ENCODE results near the gene PDE3A. TPM values are rescaled to one million over a fixed set of nuclear protein-coding genes. Genes with fewer than 3 reads are reported as not detected.

Gene PDE3A
- total and polyA plus RNA-seq, 10 of the 15 experiments (the other 5 are each of a cell fraction or from before 2014, with no cell fraction given), result 0.01 to 2.6 (median 1.5) TPM

DNA sequence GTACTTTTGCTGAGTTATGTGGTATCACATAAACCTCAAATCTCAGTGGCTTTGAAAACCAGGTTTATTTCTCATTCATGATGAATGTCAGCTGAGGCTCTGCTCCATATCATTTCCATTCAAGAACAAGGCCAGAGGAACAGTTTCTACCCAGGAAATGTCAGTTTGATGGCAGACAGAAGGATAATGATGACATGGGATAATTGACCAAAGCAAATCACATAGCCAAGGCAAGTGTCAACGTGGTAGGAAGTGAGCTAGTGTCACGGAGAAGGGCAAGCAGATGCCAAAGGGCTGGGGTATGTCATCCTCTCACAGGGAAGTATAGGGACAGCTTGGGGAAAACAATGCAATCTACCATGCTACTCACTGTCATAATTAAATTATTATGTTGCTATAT lies 12.3 kb upstream of the PDE3A start:
- DNase-seq (ENCODE audit: low read depth, low spot score), result no peak
- intact Hi-C loops (cut with micrococcal nuclease; ENCODE audit: unreplicated experiment), result no loop called here
- CTCF ChIA-PET, result interaction anchor here (0.6 to 1.3 kb wide), 2 partner anchors 42 to 233 kb away, joined by 3 to 5 read pairs; no protein-coding TSS in a partner anchor
- ATAC-seq, result no peak
- H4K20me1 ChIP-seq (ENCODE audit: control insufficient read depth, insufficient read depth), result no peaks in the 10 kb centered on the region
- WGBS (ENCODE audit: insufficient coverage, insufficient replicate concordance, low lambda C conversion rate, missing lambda C conversion rate), result 3% methylated on average over 2 of the region's 2 CpGs
- SMC1A ChIA-PET (ENCODE audit: uncharacterized antibody, unreplicated experiment), result no interaction called here
- TF ChIP-seq, protein P1, sequence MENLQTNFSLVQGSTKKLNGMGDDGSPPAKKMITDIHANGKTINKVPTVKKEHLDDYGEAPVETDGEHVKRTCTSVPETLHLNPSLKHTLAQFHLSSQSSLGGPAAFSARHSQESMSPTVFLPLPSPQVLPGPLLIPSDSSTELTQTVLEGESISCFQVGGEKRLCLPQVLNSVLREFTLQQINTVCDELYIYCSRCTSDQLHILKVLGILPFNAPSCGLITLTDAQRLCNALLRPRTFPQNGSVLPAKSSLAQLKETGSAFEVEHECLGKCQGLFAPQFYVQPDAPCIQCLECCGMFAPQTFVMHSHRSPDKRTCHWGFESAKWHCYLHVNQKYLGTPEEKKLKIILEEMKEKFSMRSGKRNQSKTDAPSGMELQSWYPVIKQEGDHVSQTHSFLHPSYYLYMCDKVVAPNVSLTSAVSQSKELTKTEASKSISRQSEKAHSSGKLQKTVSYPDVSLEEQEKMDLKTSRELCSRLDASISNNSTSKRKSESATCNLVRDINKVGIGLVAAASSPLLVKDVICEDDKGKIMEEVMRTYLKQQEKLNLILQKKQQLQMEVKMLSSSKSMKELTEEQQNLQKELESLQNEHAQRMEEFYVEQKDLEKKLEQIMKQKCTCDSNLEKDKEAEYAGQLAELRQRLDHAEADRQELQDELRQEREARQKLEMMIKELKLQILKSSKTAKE (IDR thresholded peaks at IDR 0.05; ENCODE audit: low read depth, poor library complexity, severe bottlenecking), result no peak
- TF ChIP-seq ZNF384 (IDR thresholded peaks at IDR 0.05; ENCODE audit: borderline replicate concordance, low read depth, low read length) (no peak), CBFB (IDR thresholded peaks at IDR 0.05; ENCODE audit: low read depth) (no peak), IRF4 (IDR thresholded peaks at IDR 0.05; ENCODE audit: low read depth, low read length) (no peak), ZSCAN29 (IDR thresholded peaks at IDR 0.05) (no peak), MEF2A (IDR thresholded peaks at IDR 0.05; ENCODE audit: insufficient read depth, low read depth, low read length) (no peak), TBL1XR1 (IDR thresholded peaks at IDR 0.05; ENCODE audit: low read depth, low read length) (no peak), NFYB (IDR thresholded peaks at IDR 0.05; ENCODE audit: insufficient read depth, low read depth, low read length) (no peak), PAX8 (IDR thresholded peaks at IDR 0.05) (no peak), ASH2L (IDR thresholded peaks at IDR 0.05; ENCODE audit: borderline replicate concordance, low read depth) (no peak), CREB1 (IDR thresholded peaks at IDR 0.05; ENCODE audit: low read depth) (no peak), EZH2 (IDR thresholded peaks at IDR 0.05; ENCODE audit: borderline replicate concordance, control insufficient read depth, low read depth, low read length) (no peak), HDGF (IDR thresholded peaks at IDR 0.05) (no peak), TCF12 (IDR thresholded peaks at IDR 0.05; ENCODE audit: low read depth, low read length) (no peak), MYB (IDR thresholded peaks at IDR 0.05; ENCODE audit: borderline replicate concordance, low read depth, low read length) (no peak)
- TF ChIP-seq, protein P2, sequence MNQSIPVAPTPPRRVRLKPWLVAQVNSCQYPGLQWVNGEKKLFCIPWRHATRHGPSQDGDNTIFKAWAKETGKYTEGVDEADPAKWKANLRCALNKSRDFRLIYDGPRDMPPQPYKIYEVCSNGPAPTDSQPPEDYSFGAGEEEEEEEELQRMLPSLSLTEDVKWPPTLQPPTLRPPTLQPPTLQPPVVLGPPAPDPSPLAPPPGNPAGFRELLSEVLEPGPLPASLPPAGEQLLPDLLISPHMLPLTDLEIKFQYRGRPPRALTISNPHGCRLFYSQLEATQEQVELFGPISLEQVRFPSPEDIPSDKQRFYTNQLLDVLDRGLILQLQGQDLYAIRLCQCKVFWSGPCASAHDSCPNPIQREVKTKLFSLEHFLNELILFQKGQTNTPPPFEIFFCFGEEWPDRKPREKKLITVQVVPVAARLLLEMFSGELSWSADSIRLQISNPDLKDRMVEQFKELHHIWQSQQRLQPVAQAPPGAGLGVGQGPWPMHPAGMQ (IDR thresholded peaks at IDR 0.05; ENCODE audit: borderline replicate concordance), result no peak
- TF ChIP-seq, protein P3, sequence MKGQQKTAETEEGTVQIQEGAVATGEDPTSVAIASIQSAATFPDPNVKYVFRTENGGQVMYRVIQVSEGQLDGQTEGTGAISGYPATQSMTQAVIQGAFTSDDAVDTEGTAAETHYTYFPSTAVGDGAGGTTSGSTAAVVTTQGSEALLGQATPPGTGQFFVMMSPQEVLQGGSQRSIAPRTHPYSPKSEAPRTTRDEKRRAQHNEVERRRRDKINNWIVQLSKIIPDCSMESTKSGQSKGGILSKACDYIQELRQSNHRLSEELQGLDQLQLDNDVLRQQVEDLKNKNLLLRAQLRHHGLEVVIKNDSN (IDR thresholded peaks at IDR 0.05; ENCODE audit: borderline replicate concordance, extremely low read length, insufficient read depth, low read depth, low read length), result no peak
- TF ChIP-seq, protein P4, sequence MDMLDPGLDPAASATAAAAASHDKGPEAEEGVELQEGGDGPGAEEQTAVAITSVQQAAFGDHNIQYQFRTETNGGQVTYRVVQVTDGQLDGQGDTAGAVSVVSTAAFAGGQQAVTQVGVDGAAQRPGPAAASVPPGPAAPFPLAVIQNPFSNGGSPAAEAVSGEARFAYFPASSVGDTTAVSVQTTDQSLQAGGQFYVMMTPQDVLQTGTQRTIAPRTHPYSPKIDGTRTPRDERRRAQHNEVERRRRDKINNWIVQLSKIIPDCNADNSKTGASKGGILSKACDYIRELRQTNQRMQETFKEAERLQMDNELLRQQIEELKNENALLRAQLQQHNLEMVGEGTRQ (IDR thresholded peaks at IDR 0.05; ENCODE audit: borderline replicate concordance, low read depth, low read length), result no peak
- no peaks in the 10 kb centered on the region for H3K9me3 ChIP-seq (replicated peaks; ENCODE audit: control insufficient read depth, insufficient read depth, low read length)
- RAD21 ChIA-PET (ENCODE audit: unreplicated experiment), result no interaction called here
- H3K4me3 ChIP-seq, result no peak overlapping the region
- no peak for FAIRE-seq
- no peaks in the 10 kb centered on the region for H3K4me1 ChIP-seq (ENCODE audit: control insufficient read depth, insufficient read depth, low read length)
- H3K79me2 ChIP-seq (ENCODE audit: control insufficient read depth, insufficient read depth, low read length), result no peaks in the 10 kb centered on the region
- H3K9ac ChIP-seq (ENCODE audit: control insufficient read depth, insufficient read depth, low read length), result no peak overlapping the region
- no peak overlapping the region for H3K4me2 ChIP-seq (ENCODE audit: control insufficient read depth, insufficient read depth)
- no peak overlapping the region for H2AFZ ChIP-seq (ENCODE audit: control insufficient read depth, low read depth, low read length)
- in situ Hi-C loops (cut with MboI), result no loop called here
- BruUV-seq (replicated peaks), result no TSS peak
- no peaks in the 10 kb centered on the region for H3K27me3 ChIP-seq (replicated peaks in 1 of 2; ENCODE audit: control insufficient read depth in 2 of 2, insufficient read depth in 2 of 2, low read length in 1 of 2)
- no peaks in the 10 kb centered on the region for H3K36me3 ChIP-seq (ENCODE audit: control insufficient read depth in 2 of 2, insufficient read depth in 2 of 2, low read length in 1 of 2)
- POLR2A ChIA-PET, result interaction anchor here (0.5 kb wide), 1 partner anchor 1230 kb away, joined by 3 read pairs; no protein-coding TSS in a partner anchor
- H3K27ac ChIP-seq (ENCODE audit: control insufficient read depth, insufficient read depth), result no peak overlapping the region
